Cardiac ventricle fibroblast (primary cell): ENCODE measurements around the gene ACACB. TPM values are rescaled to one million over a fixed set of nuclear protein-coding genes. Genes with fewer than 3 reads are reported as not detected.

ENCODE experiments used
- total RNA-seq: library from RNA; depleted of rRNA; stranded (reverse); fragments of >200 nt; gene quantifications from 2 replicates; pipeline ENCODE4 v1.2.3, GENCODE V29; 2015

Gene ACACB
- 15.3 and 16.2 TPM in 2 replicates for total RNA-seq

GRCh38 chr12:109115758-109116610, at the start of gene ACACB:
Gene ACACB (plus strand): TSS chr12:109116587. CDS start chr12:109139406, 22,819 bp downstream.

GRCh38 chr12:109093022-109093918, 23.1 kb upstream of the ACACB start, which contains the start of gene ALKBH2:
Gene ALKBH2 (minus strand): TSS chr12:109093472. CDS start chr12:109092786, 686 bp downstream.

DNA sequence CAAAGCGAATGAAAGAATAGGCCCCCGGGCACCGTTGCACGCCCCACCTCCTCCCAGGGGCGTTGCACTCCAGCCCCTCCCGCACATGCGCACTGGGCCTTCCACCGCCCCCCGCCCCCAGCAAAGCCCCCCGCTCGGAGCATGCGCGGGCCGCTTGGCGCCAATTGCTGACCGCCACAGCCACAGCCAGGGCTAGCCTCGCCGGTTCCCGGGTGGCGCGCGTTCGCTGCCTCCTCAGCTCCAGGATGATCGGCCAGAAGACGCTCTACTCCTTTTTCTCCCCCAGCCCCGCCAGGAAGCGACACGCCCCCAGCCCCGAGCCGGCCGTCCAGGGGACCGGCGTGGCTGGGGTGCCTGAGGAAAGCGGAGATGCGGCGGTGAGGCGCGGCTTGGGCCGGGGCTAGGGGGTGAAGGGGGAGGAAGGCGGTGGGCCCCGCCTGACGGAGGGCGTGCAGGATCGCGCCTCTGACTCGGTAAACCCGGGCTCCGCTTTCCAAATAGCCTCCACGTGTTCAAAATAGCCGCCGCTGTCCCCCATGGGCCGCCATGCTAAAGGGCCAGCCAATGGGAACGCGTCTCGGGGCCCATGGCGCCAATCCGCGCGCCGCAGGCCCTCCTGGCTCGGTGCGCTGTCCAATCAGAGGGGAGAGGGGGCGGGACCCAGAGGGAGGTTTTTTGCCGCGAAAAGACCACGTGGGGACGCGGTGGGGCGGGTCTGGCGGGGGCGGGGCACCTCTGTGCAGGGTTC, 18.8 kb upstream of the ACACB start, which contains the start of gene UNG:
Gene UNG (plus strand): TSS at position 163 of the 748 bp plus-strand sequence. CDS start 83 bp downstream, at position 246.

GRCh38 chr12:109308534-109309380, 192.4 kb downstream of the ACACB start, which contains the start of gene FOXN4:
Gene FOXN4 (minus strand): TSS chr12:109309284. CDS start chr12:109308321, 963 bp downstream.

Other genes with a start within 250 kb of the ACACB start
- gene DAO, start 236.5 kb upstream of the ACACB start, total RNA-seq, result not detected in 2 replicates
- gene SVOP, start 95.5 kb upstream of the ACACB start, total RNA-seq, result not detected in 2 replicates
- 6.7 and 18.8 TPM in 2 replicates for gene USP30, start 64.0 kb upstream of the ACACB start, total RNA-seq
- 14.5 and 18.2 TPM in 2 replicates for gene ALKBH2, start 23.1 kb upstream of the ACACB start, total RNA-seq
- gene UNG, start 19.0 kb upstream of the ACACB start, total RNA-seq, result 17.5 and 17.6 TPM in 2 replicates
- not detected in 2 replicates for gene FOXN4, start 192.7 kb downstream of the ACACB start, total RNA-seq
- not detected in 2 replicates for gene MYO1H, start 231.3 kb downstream of the ACACB start, total RNA-seq